SK-N-MC (cell line): ENCODE data around the gene GPNMB.
"Not testable (repeated sequence)": the region's sequence is repeated elsewhere in the genome, so short reads cannot be mapped to it uniquely, and the experiment has no call there.

Experiments used
- DNase-seq: peaks from one replicate; pipeline ENCODE4 v3.0.0-alpha.2; 2011; ENCODE audit warnings: low read depth, low spot score
- H3K27ac ChIP-seq: fragments of 200-600 bp; sonication (generic); 2 replicates; pipeline ENCODE4 v1.5.1; 2016; ENCODE audit warnings: mixed run types
- H3K36me3 ChIP-seq: fragments of 200-600 bp; sonication (generic); 2 replicates; pipeline ENCODE4 v1.6.1; 2017; ENCODE audit warnings: antibody characterized with exemption, low read length, mixed read lengths; ENCODE audit not compliant: insufficient read depth
- H3K4me3 ChIP-seq: fragments of 200-600 bp; sonication (generic); 2 replicates; pipeline ENCODE4 v1.5.1; 2016
- H3K9ac ChIP-seq: fragments of 200-600 bp; sonication (generic); 2 replicates; pipeline ENCODE4 v1.8.0; 2017; ENCODE audit warnings: mixed run types, mixed read lengths; ENCODE audit not compliant: insufficient read length
- H3K9me3 ChIP-seq: fragments of 200-600 bp; sonication (generic); 2 replicates; pipeline ENCODE4 v1.6.1; 2017; ENCODE audit warnings: low read depth, mild to moderate bottlenecking, antibody characterized with exemption, low read length, moderate library complexity, mixed read lengths
- EZH2 ChIP-seq: fragments of 200-600 bp; sonication (generic); IDR thresholded peaks from one replicate; pipeline ENCODE4 v1.6.1; 2017; ENCODE audit warnings: antibody characterized with exemption
- FOXP2 ChIP-seq: optimal IDR thresholded peaks from 2 replicates; pipeline ENCODE3; 2011; ENCODE audit warnings: mild to moderate bottlenecking, moderate library complexity; ENCODE audit not compliant: insufficient read depth; ENCODE audit errors: extremely low read length, control extremely low read depth
- POLR2AphosphoS5 ChIP-seq: IDR thresholded peaks from 2 replicates; pipeline ENCODE4 v1.6.1; 2012; ENCODE audit warnings: mild to moderate bottlenecking, low read depth, low read length, borderline replicate concordance

Gene GPNMB

GRCh38 chr7:23220690-23221305 lies 25.8 kb upstream of the GPNMB start:
- Histone ChIP-seq H3K27ac (no peak overlapping the region), H3K36me3 (no peaks in the 10 kb centered on the region), H3K9ac (no peak overlapping the region), H3K4me3 (no peak overlapping the region), H3K9me3 (no peaks in the 10 kb centered on the region)
- TF ChIP-seq FOXP2 (no peak), POLR2AphosphoS5 (no peak), EZH2 (no peak)
- DNase-seq = no peak

- Histone ChIP-seq H3K36me3 (no peaks in the 10 kb centered on the region), H3K27ac (no peak overlapping the region), H3K4me3 (no peak overlapping the region), H3K9ac (no peak overlapping the region), H3K9me3 (no peaks in the 10 kb centered on the region)
- no peak for DNase-seq
- TF ChIP-seq FOXP2 = no peak
- no peak for TF ChIP-seq EZH2
- TF ChIP-seq POLR2AphosphoS5 = no peak
Observed at GRCh38 chr7:23222439-23223030, 24.0 kb upstream of the GPNMB start.

- not testable (repeated sequence) for H3K36me3 ChIP-seq, H3K9me3 ChIP-seq, DNase-seq, H3K9ac ChIP-seq, H3K4me3 ChIP-seq, H3K27ac ChIP-seq
Observed at GRCh38 chr7:23224364-23224763, 22.2 kb upstream of the GPNMB start.

- Histone ChIP-seq H3K9me3 (no peaks in the 10 kb centered on the region), H3K36me3 (no peaks in the 10 kb centered on the region), H3K9ac (no peak overlapping the region), H3K27ac (no peak overlapping the region), H3K4me3 (no peak overlapping the region)
- TF ChIP-seq EZH2 = no peak
- no peak for TF ChIP-seq FOXP2
- TF ChIP-seq POLR2AphosphoS5 = no peak
- DNase-seq = no peak
Observed at GRCh38 chr7:23226844-23227450, 19.6 kb upstream of the GPNMB start.

- Histone ChIP-seq H3K9ac (no peak overlapping the region), H3K4me3 (no peak overlapping the region), H3K27ac (no peak overlapping the region), H3K36me3 (no peaks in the 10 kb centered on the region), H3K9me3 (no peaks in the 10 kb centered on the region)
- no peak for TF ChIP-seq FOXP2
- TF ChIP-seq POLR2AphosphoS5 = no peak
- DNase-seq = no peak
Observed at GRCh38 chr7:23228412-23228811, 18.2 kb upstream of the GPNMB start.

GRCh38 chr7:23230641-23231101 lies 15.9 kb upstream of the GPNMB start:
- Histone ChIP-seq H3K9me3 (no peaks in the 10 kb centered on the region), H3K27ac (no peak overlapping the region), H3K36me3 (no peaks in the 10 kb centered on the region), H3K9ac (no peak overlapping the region), H3K4me3 (no peak overlapping the region)
- no peak for DNase-seq
- TF ChIP-seq EZH2 = no peak
- no peak for TF ChIP-seq FOXP2
- TF ChIP-seq POLR2AphosphoS5 = no peak

GRCh38 chr7:23232966-23233365 lies 13.6 kb upstream of the GPNMB start:
- TF ChIP-seq POLR2AphosphoS5 = no peak
- TF ChIP-seq EZH2 = no peak
- TF ChIP-seq FOXP2 = no peak
- Histone ChIP-seq H3K27ac (no peak overlapping the region), H3K4me3 (no peak overlapping the region), H3K9ac (no peak overlapping the region), H3K36me3 (no peaks in the 10 kb centered on the region), H3K9me3 (no peaks in the 10 kb centered on the region)
- no peak for DNase-seq

- Histone ChIP-seq H3K9ac (no peak overlapping the region), H3K4me3 (no peak overlapping the region), H3K36me3 (no peaks in the 10 kb centered on the region), H3K9me3 (no peaks in the 10 kb centered on the region), H3K27ac (no peak overlapping the region)
- no peak for DNase-seq
- TF ChIP-seq POLR2AphosphoS5 (no peak), FOXP2 (no peak), EZH2 (no peak)
Observed at GRCh38 chr7:23234569-23235296, 11.8 kb upstream of the GPNMB start.
